Muscle layer of duodenum (tissue), 2 donors: ENCODE measurements around the gene MOB1A.
A peak's percentile ranks its signal among the peaks of the same experiment; 100 is the strongest.
"Not testable (repeated sequence)": the region's sequence is repeated elsewhere in the genome, so short reads cannot be mapped to it uniquely, and the experiment has no call there.

Experiments
- H3K27ac ChIP-seq: one replicate; pipeline ENCODE4 v1.7.0; 2013; ENCODE audit warnings: mild to moderate bottlenecking, low read length
- H3K27me3 ChIP-seq: one replicate; pipeline ENCODE4 v1.7.0; 2013; ENCODE audit warnings: low read depth, mild to moderate bottlenecking, control low read depth, low read length
- H3K36me3 ChIP-seq, 2 donors: one replicate each; pipeline ENCODE4 v1.7.0; 2013; ENCODE audit warnings: low read length in 2 of 2, control low read depth in 1 of 2, mild to moderate bottlenecking in 1 of 2; ENCODE audit not compliant: insufficient read depth in 2 of 2, control insufficient read depth in 1 of 2
- H3K4me1 ChIP-seq, 2 donors: one replicate each; pipeline ENCODE4 v1.7.0; 2013; ENCODE audit warnings: low read length in 2 of 2, mild to moderate bottlenecking in 2 of 2, control low read depth in 1 of 2, moderate library complexity in 1 of 2; ENCODE audit not compliant: insufficient read depth in 2 of 2, control insufficient read depth in 1 of 2
- H3K4me3 ChIP-seq, 2 donors: one replicate each; pipeline ENCODE4 v1.7.0; 2013; ENCODE audit warnings: low read length in 2 of 2, low read depth in 1 of 2, mild to moderate bottlenecking in 1 of 2
- H3K9me3 ChIP-seq, 2 donors: one replicate each; pipeline ENCODE4 v1.7.0; 2013; ENCODE audit warnings: low read length in 2 of 2, control low read depth in 1 of 2, mild to moderate bottlenecking in 1 of 2; ENCODE audit not compliant: control insufficient read depth in 1 of 2
- donor health status: healthy.

Gene MOB1A

GRCh38 chr2:74215771-74216170, 37.1 kb upstream of the MOB1A start:
- H3K36me3 ChIP-seq: peaks cover 0 to 11% of the 10 kb centered on the region in 2 donors
- not testable (repeated sequence) for H3K27ac ChIP-seq

GRCh38 chr2:74212702-74213410, 34.2 kb upstream of the MOB1A start:
- Histone ChIP-seq H3K27ac (no peak overlapping the region), H3K4me1 (no peaks in the 10 kb centered on the region), H3K27me3 (no peaks in the 10 kb centered on the region), H3K36me3 (peaks cover 0 to 23% of the 10 kb centered on the region in 2 donors), H3K4me3 (no peak overlapping the region), H3K9me3 (no peaks in the 10 kb centered on the region)

More at GRCh38 chr2:74215771-74216170, 37.1 kb upstream of the MOB1A start:
- not testable (repeated sequence) for H3K4me3 ChIP-seq, H3K9me3 ChIP-seq, H3K4me1 ChIP-seq, H3K27me3 ChIP-seq

- Histone ChIP-seq H3K4me1 (no peaks in the 10 kb centered on the region), H3K27me3 (no peaks in the 10 kb centered on the region), H3K27ac (peak overlapping the region; percentile 45), H3K9me3 (no peaks in the 10 kb centered on the region), H3K4me3 (no peak overlapping the region), H3K36me3 (peaks cover 0 to 18% of the 10 kb centered on the region in 2 donors)
Measured at GRCh38 chr2:74206180-74206688, 27.6 kb upstream of the MOB1A start.

- Histone ChIP-seq H3K27ac (peak overlapping the region; percentile 75), H3K27me3 (no peaks in the 10 kb centered on the region), H3K4me1 (no peaks in the 10 kb centered on the region), H3K9me3 (no peaks in the 10 kb centered on the region), H3K36me3 (peaks cover 0 to 16% of the 10 kb centered on the region in 2 donors), H3K4me3 (no peak overlapping the region)
Measured at GRCh38 chr2:74205596-74205995, 26.9 kb upstream of the MOB1A start.

- no peaks in the 10 kb centered on the region for H3K9me3 ChIP-seq
- peaks cover 0 to 12% of the 10 kb centered on the region in 2 donors for H3K36me3 ChIP-seq
- peak overlapping the region; percentile 75 for H3K27ac ChIP-seq
- no peak overlapping the region for H3K4me3 ChIP-seq
- peaks cover 0 to under 1% of the 10 kb centered on the region in 2 donors for H3K4me1 ChIP-seq
- H3K27me3 ChIP-seq: no peaks in the 10 kb centered on the region
Measured at GRCh38 chr2:74205113-74205512, 26.4 kb upstream of the MOB1A start.

- H3K4me3 ChIP-seq: no peak overlapping the region
- peak overlapping the region; percentile 75 for H3K27ac ChIP-seq
Measured at GRCh38 chr2:74204436-74204835, 25.8 kb upstream of the MOB1A start.

GRCh38 chr2:74201596-74201995, 22.9 kb upstream of the MOB1A start:
- Histone ChIP-seq H3K4me1 (peaks cover 0 to 15% of the 10 kb centered on the region in 2 donors), H3K36me3 (no peaks in the 10 kb centered on the region), H3K9me3 (no peaks in the 10 kb centered on the region), H3K4me3 (no peak overlapping the region), H3K27me3 (no peaks in the 10 kb centered on the region), H3K27ac (no peak overlapping the region)

More at GRCh38 chr2:74204436-74204835, 25.8 kb upstream of the MOB1A start:
- Histone ChIP-seq H3K9me3 (no peaks in the 10 kb centered on the region), H3K4me1 (peaks cover 0 to 5% of the 10 kb centered on the region in 2 donors), H3K36me3 (peaks cover 0 to 5% of the 10 kb centered on the region in 2 donors), H3K27me3 (no peaks in the 10 kb centered on the region)

- Histone ChIP-seq H3K36me3 (no peaks in the 10 kb centered on the region), H3K27ac (no peak overlapping the region), H3K4me1 (peaks cover 0 to 15% of the 10 kb centered on the region in 2 donors), H3K9me3 (no peaks in the 10 kb centered on the region), H3K4me3 (no peak overlapping the region), H3K27me3 (no peaks in the 10 kb centered on the region)
Measured at GRCh38 chr2:74201196-74201595, 22.5 kb upstream of the MOB1A start.

GRCh38 chr2:74199871-74200305, 21.2 kb upstream of the MOB1A start:
- H3K36me3 ChIP-seq: no peaks in the 10 kb centered on the region
- peak overlapping the region; percentile 60 for H3K27ac ChIP-seq
- H3K27me3 ChIP-seq: no peaks in the 10 kb centered on the region
- H3K4me3 ChIP-seq: peak overlapping the region; percentile 73 to 88
- no peaks in the 10 kb centered on the region for H3K9me3 ChIP-seq
- H3K4me1 ChIP-seq: peaks cover 0 to 15% of the 10 kb centered on the region in 2 donors

GRCh38 chr2:74199275-74199701, 20.6 kb upstream of the MOB1A start:
- peaks cover 0 to 15% of the 10 kb centered on the region in 2 donors for H3K4me1 ChIP-seq
- no peaks in the 10 kb centered on the region for H3K36me3 ChIP-seq
- peak overlapping the region; percentile 60 for H3K27ac ChIP-seq

GRCh38 chr2:74198461-74199274, 20.0 kb upstream of the MOB1A start, which contains the start of gene MTHFD2:
Gene MTHFD2 (plus strand): TSS chr2:74198615. CDS start chr2:74198642, 27 bp downstream.
- peak within 1 kb of the TSS; percentile 60 for H3K27ac ChIP-seq
- H3K27me3 ChIP-seq: no peaks in the 10 kb centered on the region
- peak within 1 kb of the TSS; percentile 73 to 88 for H3K4me3 ChIP-seq
- H3K4me1 ChIP-seq: peaks cover 0 to 15% of the 10 kb centered on the region in 2 donors
- H3K9me3 ChIP-seq: no peaks in the 10 kb centered on the region
- no peaks in the 10 kb centered on the region for H3K36me3 ChIP-seq

More at GRCh38 chr2:74199275-74199701, 20.6 kb upstream of the MOB1A start:
- Histone ChIP-seq H3K9me3 (no peaks in the 10 kb centered on the region), H3K27me3 (no peaks in the 10 kb centered on the region), H3K4me3 (peak overlapping the region; percentile 73 to 88)
